C4-2B (cell line): ENCODE measurements around the gene JMJD7.

Experiments
- H3K27ac ChIP-seq: fragments of 450-650 bp; 2 replicates; pipeline ENCODE4 v1.5.1; 2017
- ZFX ChIP-seq: fragments of 450-650 bp; IDR thresholded peaks from 2 replicates; pipeline ENCODE4 v1.6.1; 2017
- TF ChIP-seq, protein P1 (sequence below): fragments of 450-650 bp; conservative IDR thresholded peaks from 2 replicates; pipeline ENCODE4 v1.5.1; 2017; ENCODE audit warnings: mild to moderate bottlenecking

JMJD7 gene

GRCh38 chr15:41809526-41810220 is 18.2 kb upstream of the JMJD7 start:
- H3K27ac ChIP-seq = no peak overlapping the region

DNA sequence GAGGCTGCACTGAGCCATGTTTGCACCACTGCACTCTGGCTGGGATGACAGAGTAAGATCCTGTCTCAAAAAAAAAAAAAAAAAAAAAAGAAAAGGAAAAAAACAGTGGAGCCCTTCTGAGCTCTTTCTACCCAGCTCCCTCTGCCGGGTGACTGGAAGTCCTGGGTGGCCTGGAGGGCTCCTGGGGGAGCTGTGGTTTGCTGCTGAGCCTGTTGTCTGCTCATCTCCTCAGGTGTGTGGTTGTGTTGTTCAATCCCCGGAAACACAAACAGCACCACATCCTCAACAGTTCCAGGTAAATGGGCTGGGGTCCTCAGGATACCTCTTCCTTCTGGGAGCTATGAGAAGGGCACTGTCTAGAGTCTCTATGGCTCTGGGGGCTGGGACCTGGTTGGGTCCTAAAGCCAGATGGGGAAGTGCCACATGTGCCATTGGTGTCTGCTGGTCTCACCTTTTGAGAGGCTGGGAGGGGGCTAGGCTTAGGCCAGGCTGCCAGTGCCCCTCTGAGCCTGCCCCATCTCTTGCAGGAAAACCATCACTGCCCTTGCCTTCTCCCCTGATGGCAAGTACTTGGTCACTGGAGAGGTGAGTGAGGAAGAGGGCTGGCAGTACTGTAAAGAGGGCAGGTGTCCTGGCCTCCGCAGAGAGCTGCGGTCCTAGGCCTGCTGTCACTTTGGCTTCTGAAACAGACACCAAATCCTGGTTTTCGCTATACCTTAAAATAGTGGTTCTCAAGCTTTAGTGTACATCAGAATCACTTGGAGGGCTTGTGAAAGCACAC is 17.1 kb upstream of the JMJD7 start:
- H3K27ac ChIP-seq = no peak overlapping the region
- TF ChIP-seq, protein P1, sequence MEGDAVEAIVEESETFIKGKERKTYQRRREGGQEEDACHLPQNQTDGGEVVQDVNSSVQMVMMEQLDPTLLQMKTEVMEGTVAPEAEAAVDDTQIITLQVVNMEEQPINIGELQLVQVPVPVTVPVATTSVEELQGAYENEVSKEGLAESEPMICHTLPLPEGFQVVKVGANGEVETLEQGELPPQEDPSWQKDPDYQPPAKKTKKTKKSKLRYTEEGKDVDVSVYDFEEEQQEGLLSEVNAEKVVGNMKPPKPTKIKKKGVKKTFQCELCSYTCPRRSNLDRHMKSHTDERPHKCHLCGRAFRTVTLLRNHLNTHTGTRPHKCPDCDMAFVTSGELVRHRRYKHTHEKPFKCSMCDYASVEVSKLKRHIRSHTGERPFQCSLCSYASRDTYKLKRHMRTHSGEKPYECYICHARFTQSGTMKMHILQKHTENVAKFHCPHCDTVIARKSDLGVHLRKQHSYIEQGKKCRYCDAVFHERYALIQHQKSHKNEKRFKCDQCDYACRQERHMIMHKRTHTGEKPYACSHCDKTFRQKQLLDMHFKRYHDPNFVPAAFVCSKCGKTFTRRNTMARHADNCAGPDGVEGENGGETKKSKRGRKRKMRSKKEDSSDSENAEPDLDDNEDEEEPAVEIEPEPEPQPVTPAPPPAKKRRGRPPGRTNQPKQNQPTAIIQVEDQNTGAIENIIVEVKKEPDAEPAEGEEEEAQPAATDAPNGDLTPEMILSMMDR = no peak
- no peak for TF ChIP-seq ZFX

More at GRCh38 chr15:41809526-41810220, 18.2 kb upstream of the JMJD7 start:
- no peak for TF ChIP-seq ZFX
- TF ChIP-seq, protein P1 = no peak

DNA sequence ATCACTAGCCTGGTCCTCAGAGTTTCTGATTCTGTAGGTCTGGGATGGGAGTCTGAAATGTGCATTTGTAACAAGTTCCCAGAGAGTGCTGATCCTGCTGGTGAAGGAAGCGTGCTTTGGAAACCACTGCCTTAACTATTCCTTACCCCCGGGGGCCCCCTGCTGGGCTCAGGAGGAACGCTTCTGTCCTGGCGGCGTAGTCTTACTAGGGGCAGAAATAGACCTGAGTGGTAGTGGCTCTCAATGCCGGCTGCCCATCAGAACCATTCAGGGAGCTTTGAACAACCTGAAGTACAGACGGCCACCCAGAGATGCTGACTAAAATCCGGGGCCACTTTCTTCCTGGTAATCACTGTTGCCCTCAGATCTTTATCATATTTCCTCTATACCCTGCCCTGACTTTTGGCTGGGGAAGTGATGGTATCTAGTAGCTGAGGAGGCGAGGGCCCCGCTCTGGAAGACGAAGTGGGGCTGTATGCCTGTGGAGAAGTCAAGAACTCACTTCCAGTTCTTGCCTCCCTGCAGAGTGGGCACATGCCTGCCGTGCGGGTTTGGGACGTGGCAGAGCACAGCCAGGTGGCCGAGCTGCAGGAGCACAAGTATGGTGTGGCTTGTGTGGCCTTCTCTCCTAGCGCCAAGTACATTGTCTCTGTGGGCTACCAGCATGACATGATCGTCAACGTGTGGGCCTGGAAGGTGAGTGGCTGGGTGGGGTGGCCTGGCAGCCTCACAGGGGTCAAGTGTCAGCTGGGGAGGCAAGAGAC is 16.3 kb upstream of the JMJD7 start:
- no peak overlapping the region for H3K27ac ChIP-seq
- no peak for TF ChIP-seq ZFX
- TF ChIP-seq, protein P1 = peak; percentile 90

- no peak overlapping the region for H3K27ac ChIP-seq
- TF ChIP-seq, protein P1 = no peak
- TF ChIP-seq ZFX = no peak
These were observed 15.0 kb upstream of the JMJD7 start for GRCh38 chr15:41812820-41813375.

DNA sequence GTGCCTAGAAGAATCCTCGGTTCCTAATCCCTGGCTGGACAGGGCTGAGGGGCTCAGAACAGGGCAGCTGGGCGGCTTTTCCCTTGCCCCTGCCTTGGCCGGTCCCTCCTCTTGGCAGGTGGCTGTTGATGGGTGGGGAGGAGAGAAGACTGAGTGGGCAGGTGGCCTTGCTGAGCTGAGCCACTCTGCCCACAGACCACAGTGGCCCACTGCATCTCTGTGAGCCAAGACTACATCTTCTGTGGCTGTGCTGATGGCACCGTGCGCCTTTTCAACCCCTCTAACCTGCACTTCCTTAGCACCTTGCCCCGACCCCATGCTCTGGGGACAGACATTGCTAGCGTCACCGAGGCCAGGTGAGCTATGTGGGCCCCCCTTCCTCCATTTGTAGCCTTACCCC is 14.5 kb upstream of the JMJD7 start:
- no peak overlapping the region for H3K27ac ChIP-seq
- TF ChIP-seq, protein P1 = no peak
- TF ChIP-seq ZFX = no peak

DNA sequence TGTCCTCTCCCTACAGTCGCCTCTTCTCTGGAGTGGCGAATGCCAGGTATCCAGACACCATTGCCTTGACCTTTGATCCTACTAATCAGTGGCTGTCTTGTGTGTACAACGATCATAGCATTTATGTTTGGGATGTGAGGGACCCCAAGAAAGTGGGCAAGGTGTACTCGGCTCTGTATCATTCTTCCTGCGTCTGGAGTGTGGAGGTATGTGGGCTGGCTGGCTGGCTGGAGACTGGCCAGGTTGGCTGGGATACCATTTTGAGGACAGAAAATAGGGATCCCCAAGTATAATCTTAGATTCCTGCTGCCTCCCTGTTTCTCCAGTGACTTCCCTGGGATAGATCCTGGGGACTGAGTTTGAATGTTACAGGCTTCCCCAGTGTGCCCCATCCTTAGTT is 13.4 kb upstream of the JMJD7 start:
- no peak overlapping the region for H3K27ac ChIP-seq
- no peak for TF ChIP-seq ZFX
- TF ChIP-seq, protein P1 = no peak
